ENCODE results near the gene NPAS3.

The NPAS3 gene

GRCh38 chr14:33652566-33653307 lies 714.1 kb downstream of the NPAS3 start:
- ATAC-seq, result no peak

GRCh38 chr14:33653308-33653695 lies 714.6 kb downstream of the NPAS3 start:
- ATAC-seq, result no peak

- no peak for ATAC-seq
These were observed 716.7 kb downstream of the NPAS3 start for GRCh38 chr14:33655421-33655820.

- no peak for ATAC-seq
These were observed 718.8 kb downstream of the NPAS3 start for GRCh38 chr14:33657476-33657875.

GRCh38 chr14:33660248-33660647 lies 721.6 kb downstream of the NPAS3 start:
- no peak for ATAC-seq

- ATAC-seq, result no peak
These were observed 722.4 kb downstream of the NPAS3 start for GRCh38 chr14:33661101-33661500.

GRCh38 chr14:33668066-33668465 lies 729.4 kb downstream of the NPAS3 start:
- no peak for ATAC-seq

GRCh38 chr14:33669111-33669510 lies 730.4 kb downstream of the NPAS3 start:
- ATAC-seq, result no peak

- no peak for ATAC-seq
These were observed 731.6 kb downstream of the NPAS3 start for GRCh38 chr14:33670235-33670634.

GRCh38 chr14:33671556-33671955 lies 732.9 kb downstream of the NPAS3 start:
- ATAC-seq, result no peak

- ATAC-seq, result no peak
These were observed 736.2 kb downstream of the NPAS3 start for GRCh38 chr14:33674927-33675326.

GRCh38 chr14:33675415-33676130 lies 736.9 kb downstream of the NPAS3 start:
- ATAC-seq, result no peak

GRCh38 chr14:33676135-33676566 lies 737.5 kb downstream of the NPAS3 start:
- ATAC-seq, result no peak

GRCh38 chr14:33676891-33677290 lies 738.2 kb downstream of the NPAS3 start:
- ATAC-seq, result no peak

GRCh38 chr14:33678005-33678404 lies 739.3 kb downstream of the NPAS3 start:
- no peak for ATAC-seq

GRCh38 chr14:33679025-33679424 lies 740.3 kb downstream of the NPAS3 start:
- no peak for ATAC-seq

GRCh38 chr14:33679461-33680225 lies 741.0 kb downstream of the NPAS3 start:
- ATAC-seq, result no peak

- ATAC-seq, result no peak
These were observed 742.2 kb downstream of the NPAS3 start for GRCh38 chr14:33680873-33681272.

GRCh38 chr14:33682760-33683159 lies 744.1 kb downstream of the NPAS3 start:
- ATAC-seq, result no peak

GRCh38 chr14:33685026-33685425 lies 746.3 kb downstream of the NPAS3 start:
- no peak for ATAC-seq

- no peak for ATAC-seq
These were observed 747.0 kb downstream of the NPAS3 start for GRCh38 chr14:33685698-33686097.

- ATAC-seq, result no peak
These were observed 747.5 kb downstream of the NPAS3 start for GRCh38 chr14:33686218-33686617.

GRCh38 chr14:33686856-33687255 lies 748.2 kb downstream of the NPAS3 start:
- ATAC-seq, result no peak

- no peak for ATAC-seq
These were observed 751.0 kb downstream of the NPAS3 start for GRCh38 chr14:33689680-33690079.
